Right lobe of liver (tissue), 4 donors: ENCODE results near the gene SRC.

Experiments
- CTCF ChIP-seq, 4 donors: fragments of 200-600 bp in 3 of 4; fragments of 450-650 bp in 1 of 4; IDR thresholded peaks; one replicate each; pipeline versions ENCODE4 v1.5.1 to v1.8.0; 2016 to 2022; ENCODE audit warnings: antibody characterized with exemption in 4 of 4, mild to moderate bottlenecking in 2 of 4
- POLR2A ChIP-seq: fragments of 450-650 bp; IDR thresholded peaks from one replicate; pipeline ENCODE4 v1.6.1; 2017; ENCODE audit warnings: antibody characterized with exemption, mild to moderate bottlenecking
- donor health status: DM: no; HTN: no; CAD: no.
- donor health status: DM: no; HTN: no; CAD: no.
- donor health status: DM: no; HTN: yes; CAD: no.

GRCh38 chr20:37309290-37309689, 36.6 kb upstream of the SRC start:
- TF ChIP-seq CTCF (IDR thresholded peaks at IDR 0.05) (no peak), POLR2A (no peak)
